ENCODE results near the gene PHF2. TPM values are rescaled to one million over a fixed set of nuclear protein-coding genes. Genes with fewer than 3 reads are reported as not detected.

Gene PHF2
- total RNA-seq, 1 donor from 2014 or later: 40.3 TPM

GRCh38 chr9:93699650-93700049 is 123.3 kb downstream of the PHF2 start:
- Mint-ChIP-seq H3K4me1 (ENCODE audit: unreplicated experiment) (no peaks in the 10 kb centered on the region), H3K27ac (ENCODE audit: unreplicated experiment) (no peak overlapping the region), H3K4me3 (ENCODE audit: unreplicated experiment) (no peak overlapping the region), H3K9me3 (ENCODE audit: unreplicated experiment) (peaks cover 5% of the 10 kb centered on the region), H3K36me3 (ENCODE audit: unreplicated experiment) (no peaks in the 10 kb centered on the region), H3K27me3 (ENCODE audit: unreplicated experiment) (peaks cover 17% of the 10 kb centered on the region)
- TF ChIP-seq CTCF (IDR thresholded peaks at IDR 0.05): no peak
- peak; percentile 80 for DNase-seq (ENCODE audit: extremely low spot score, unreplicated experiment)

- peak; percentile 75 for DNase-seq (ENCODE audit: extremely low spot score, unreplicated experiment)
- Mint-ChIP-seq H3K27ac (ENCODE audit: unreplicated experiment) (no peak overlapping the region), H3K9me3 (ENCODE audit: unreplicated experiment) (peaks cover 5% of the 10 kb centered on the region), H3K4me3 (ENCODE audit: unreplicated experiment) (no peak overlapping the region), H3K27me3 (ENCODE audit: unreplicated experiment) (peaks cover 25% of the 10 kb centered on the region), H3K36me3 (ENCODE audit: unreplicated experiment) (no peaks in the 10 kb centered on the region), H3K4me1 (ENCODE audit: unreplicated experiment) (no peaks in the 10 kb centered on the region)
- no peak for TF ChIP-seq CTCF (IDR thresholded peaks at IDR 0.05)
These were observed 125.3 kb downstream of the PHF2 start for GRCh38 chr9:93701494-93702218.

- H3K9me3 Mint-ChIP-seq (ENCODE audit: unreplicated experiment): peaks cover 5% of the 10 kb centered on the region
- no peaks in the 10 kb centered on the region for H3K36me3 Mint-ChIP-seq (ENCODE audit: unreplicated experiment)
- H3K27ac Mint-ChIP-seq (ENCODE audit: unreplicated experiment): no peak overlapping the region
- no peak for TF ChIP-seq CTCF (IDR thresholded peaks at IDR 0.05)
- peaks cover 26% of the 10 kb centered on the region for H3K27me3 Mint-ChIP-seq (ENCODE audit: unreplicated experiment)
- DNase-seq (ENCODE audit: extremely low spot score, unreplicated experiment): peak; percentile 78
- H3K4me3 Mint-ChIP-seq (ENCODE audit: unreplicated experiment): no peak overlapping the region
- H3K4me1 Mint-ChIP-seq (ENCODE audit: unreplicated experiment): no peaks in the 10 kb centered on the region
These were observed 125.9 kb downstream of the PHF2 start for GRCh38 chr9:93702261-93702660.

GRCh38 chr9:93708289-93708986 is 132.1 kb downstream of the PHF2 start:
- H3K27ac Mint-ChIP-seq (ENCODE audit: unreplicated experiment): no peak overlapping the region
- no peaks in the 10 kb centered on the region for H3K36me3 Mint-ChIP-seq (ENCODE audit: unreplicated experiment)
- peaks cover 19% of the 10 kb centered on the region for H3K27me3 Mint-ChIP-seq (ENCODE audit: unreplicated experiment)
- no peak for TF ChIP-seq CTCF (IDR thresholded peaks at IDR 0.05)
- peak; percentile 60 for DNase-seq (ENCODE audit: extremely low spot score, unreplicated experiment)
- no peaks in the 10 kb centered on the region for H3K4me1 Mint-ChIP-seq (ENCODE audit: unreplicated experiment)
- H3K4me3 Mint-ChIP-seq (ENCODE audit: unreplicated experiment): no peak overlapping the region
- peaks cover 5% of the 10 kb centered on the region for H3K9me3 Mint-ChIP-seq (ENCODE audit: unreplicated experiment)

- Mint-ChIP-seq H3K27me3 (ENCODE audit: unreplicated experiment) (peaks cover 18% of the 10 kb centered on the region), H3K9me3 (ENCODE audit: unreplicated experiment) (peaks cover 4% of the 10 kb centered on the region), H3K27ac (ENCODE audit: unreplicated experiment) (no peak overlapping the region), H3K4me3 (ENCODE audit: unreplicated experiment) (no peak overlapping the region), H3K4me1 (ENCODE audit: unreplicated experiment) (no peaks in the 10 kb centered on the region), H3K36me3 (ENCODE audit: unreplicated experiment) (no peaks in the 10 kb centered on the region)
- no peak for TF ChIP-seq CTCF (IDR thresholded peaks at IDR 0.05)
- peak; percentile 74 for DNase-seq (ENCODE audit: extremely low spot score, unreplicated experiment)
These were observed 132.6 kb downstream of the PHF2 start for GRCh38 chr9:93708987-93709302.

All from osteocyte (in vitro differentiated cells).